OCI-LY3 (cell line): Measurements from ENCODE around the gene WWOX.

Source experiments
- H2AFZ ChIP-seq: fragments of 200-600, 300-600 bp; shearing (Covaris generic); 2 replicates; pipeline ENCODE4 v1.6.0; 2014; ENCODE audit warnings: antibody characterized with exemption, low read depth, low read length
- H3K27ac ChIP-seq: fragments of 200-600, 300-600 bp; sonication (generic); 2 replicates; pipeline ENCODE4 v1.5.1; 2014; ENCODE audit warnings: mild to moderate bottlenecking, low read length, moderate library complexity, mixed read lengths
- H3K27me3 ChIP-seq: fragments of 200-600, 300-600 bp; sonication (generic); 2 replicates; pipeline ENCODE4 v1.6.1; 2014; ENCODE audit warnings: low read depth, low read length, mixed read lengths
- H3K36me3 ChIP-seq: fragments of 200-600, 300-600 bp; sonication (generic); replicated peaks from 2 replicates; pipeline ENCODE3; 2014; ENCODE audit warnings: low read depth, low read length, mixed read lengths
- H3K4me1 ChIP-seq: fragments of 300-600, 200-600 bp; sonication (generic); 2 replicates; pipeline ENCODE4 v1.6.1; 2014; ENCODE audit warnings: low read length, mixed read lengths
- H3K4me2 ChIP-seq: fragments of 200-600, 300-600 bp; sonication (generic); 2 replicates; pipeline ENCODE4 v1.6.1; 2014; ENCODE audit warnings: low read length, mixed read lengths
- H3K4me3 ChIP-seq: fragments of 300-600, 200-600 bp; sonication (generic); 2 replicates; pipeline ENCODE4 v1.5.1; 2014; ENCODE audit warnings: antibody characterized with exemption, mild to moderate bottlenecking, low read length, moderate library complexity
- H3K79me2 ChIP-seq: fragments of 300-600, 200-600 bp; shearing (Covaris generic); 2 replicates; pipeline ENCODE4 v1.6.1; 2014; ENCODE audit warnings: mild to moderate bottlenecking, low read length, mixed read lengths
- H3K9ac ChIP-seq: fragments of 300-600, 200-600 bp; shearing (Covaris generic); 2 replicates; pipeline ENCODE4 v1.6.0; 2014; ENCODE audit warnings: mild to moderate bottlenecking, low read length, moderate library complexity
- H3K9me3 ChIP-seq: fragments of 200-600, 300-600 bp; shearing (Covaris generic); 2 replicates; pipeline ENCODE4 v1.6.1; 2014; ENCODE audit warnings: low read length, mixed read lengths; ENCODE audit not compliant: insufficient read depth
- H4K20me1 ChIP-seq: fragments of 200-600, 300-600 bp; sonication (generic); 2 replicates; pipeline ENCODE4 v1.6.1; 2016; ENCODE audit warnings: low read length, mixed read lengths; ENCODE audit not compliant: insufficient read depth
- EZH2phosphoT487 ChIP-seq: fragments of 200-600 bp; shearing (Covaris generic); IDR thresholded peaks from 2 replicates; pipeline ENCODE4 v1.6.1; 2018; ENCODE audit warnings: antibody characterized with exemption, mixed run types, low read depth
- TF ChIP-seq, protein P1 (sequence below): fragments of 200-600, 300-600 bp; sonication (generic); IDR thresholded peaks from 2 replicates; pipeline ENCODE4 v1.5.1; 2014; ENCODE audit warnings: antibody characterized with exemption, low read length, low read depth

WWOX gene

DNA sequence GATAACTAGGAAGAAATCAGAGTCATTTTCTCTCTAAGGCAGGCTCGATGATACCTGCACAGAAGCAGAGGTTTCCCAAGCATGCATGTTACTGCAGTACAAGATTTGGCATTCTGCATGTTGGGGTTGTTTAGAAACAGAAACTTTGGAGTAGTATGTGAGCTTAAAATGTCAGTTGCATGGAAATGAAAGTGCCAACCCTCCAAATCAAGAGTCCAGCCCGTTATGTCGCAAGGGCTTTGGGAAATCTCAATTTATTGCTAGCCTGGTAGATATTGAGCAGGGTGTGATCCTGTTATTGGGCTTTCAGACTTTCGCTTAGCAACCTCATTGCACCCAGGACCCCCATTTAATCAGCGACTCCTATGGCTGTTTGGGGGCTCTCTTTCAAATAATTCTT lies 1010.3 kb downstream of the WWOX start:
- Histone ChIP-seq H2AFZ (no peak overlapping the region), H3K27ac (no peak overlapping the region)

GRCh38 chr16:79110242-79110641 lies 1010.8 kb downstream of the WWOX start:
- Histone ChIP-seq H3K27me3 (peaks cover 23% of the 10 kb centered on the region; the same call in 1 of the 2 replicates), H4K20me1 (no peaks in the 10 kb centered on the region), H3K4me2 (no peak overlapping the region), H2AFZ (no peak overlapping the region), H3K4me3 (no peak overlapping the region), H3K36me3 (no peaks in the 10 kb centered on the region), H3K79me2 (no peaks in the 10 kb centered on the region), H3K27ac (no peak overlapping the region), H3K9me3 (no peaks in the 10 kb centered on the region), H3K4me1 (no peaks in the 10 kb centered on the region), H3K9ac (no peak overlapping the region)
- TF ChIP-seq EZH2phosphoT487, result no peak

More for the DNA sequence above, 1010.3 kb downstream of the WWOX start:
- Histone ChIP-seq H3K9me3 (no peaks in the 10 kb centered on the region), H3K27me3 (peaks cover 23% of the 10 kb centered on the region; the same call in 1 of the 2 replicates), H3K4me2 (no peak overlapping the region), H3K9ac (no peak overlapping the region), H3K4me3 (no peak overlapping the region), H3K36me3 (no peaks in the 10 kb centered on the region), H3K79me2 (no peaks in the 10 kb centered on the region), H3K4me1 (no peaks in the 10 kb centered on the region), H4K20me1 (no peaks in the 10 kb centered on the region)
- no peak for TF ChIP-seq EZH2phosphoT487
- TF ChIP-seq, protein P1, sequence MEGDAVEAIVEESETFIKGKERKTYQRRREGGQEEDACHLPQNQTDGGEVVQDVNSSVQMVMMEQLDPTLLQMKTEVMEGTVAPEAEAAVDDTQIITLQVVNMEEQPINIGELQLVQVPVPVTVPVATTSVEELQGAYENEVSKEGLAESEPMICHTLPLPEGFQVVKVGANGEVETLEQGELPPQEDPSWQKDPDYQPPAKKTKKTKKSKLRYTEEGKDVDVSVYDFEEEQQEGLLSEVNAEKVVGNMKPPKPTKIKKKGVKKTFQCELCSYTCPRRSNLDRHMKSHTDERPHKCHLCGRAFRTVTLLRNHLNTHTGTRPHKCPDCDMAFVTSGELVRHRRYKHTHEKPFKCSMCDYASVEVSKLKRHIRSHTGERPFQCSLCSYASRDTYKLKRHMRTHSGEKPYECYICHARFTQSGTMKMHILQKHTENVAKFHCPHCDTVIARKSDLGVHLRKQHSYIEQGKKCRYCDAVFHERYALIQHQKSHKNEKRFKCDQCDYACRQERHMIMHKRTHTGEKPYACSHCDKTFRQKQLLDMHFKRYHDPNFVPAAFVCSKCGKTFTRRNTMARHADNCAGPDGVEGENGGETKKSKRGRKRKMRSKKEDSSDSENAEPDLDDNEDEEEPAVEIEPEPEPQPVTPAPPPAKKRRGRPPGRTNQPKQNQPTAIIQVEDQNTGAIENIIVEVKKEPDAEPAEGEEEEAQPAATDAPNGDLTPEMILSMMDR, result no peak

DNA sequence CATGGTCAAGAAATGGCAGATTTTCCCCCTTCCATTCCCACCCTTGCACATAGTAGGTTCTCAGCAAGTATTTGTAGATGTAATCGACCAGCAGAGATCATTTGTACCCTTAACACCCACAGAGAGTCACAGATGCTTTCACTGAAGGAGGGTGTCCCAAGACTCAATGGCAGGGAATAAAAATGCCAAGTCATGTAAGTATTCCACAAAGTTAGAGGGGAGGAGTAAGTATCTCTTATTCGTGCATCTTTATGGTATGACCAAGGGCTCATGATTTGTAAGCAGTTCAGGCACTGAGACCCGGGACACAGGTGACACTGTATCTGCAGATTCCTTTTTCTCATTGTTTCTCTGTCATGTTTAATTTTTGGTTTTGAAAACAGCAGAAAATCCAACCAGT lies 1011.5 kb downstream of the WWOX start:
- Histone ChIP-seq H3K27me3 (peaks cover 23% of the 10 kb centered on the region; the same call in 1 of the 2 replicates), H3K79me2 (no peaks in the 10 kb centered on the region), H3K4me2 (no peak overlapping the region), H3K9ac (no peak overlapping the region), H3K36me3 (no peaks in the 10 kb centered on the region), H3K4me1 (no peaks in the 10 kb centered on the region), H3K27ac (no peak overlapping the region), H3K4me3 (no peak overlapping the region), H2AFZ (no peak overlapping the region), H4K20me1 (no peaks in the 10 kb centered on the region), H3K9me3 (no peaks in the 10 kb centered on the region)
- no peak for TF ChIP-seq EZH2phosphoT487
- TF ChIP-seq, protein P1, result no peak

DNA sequence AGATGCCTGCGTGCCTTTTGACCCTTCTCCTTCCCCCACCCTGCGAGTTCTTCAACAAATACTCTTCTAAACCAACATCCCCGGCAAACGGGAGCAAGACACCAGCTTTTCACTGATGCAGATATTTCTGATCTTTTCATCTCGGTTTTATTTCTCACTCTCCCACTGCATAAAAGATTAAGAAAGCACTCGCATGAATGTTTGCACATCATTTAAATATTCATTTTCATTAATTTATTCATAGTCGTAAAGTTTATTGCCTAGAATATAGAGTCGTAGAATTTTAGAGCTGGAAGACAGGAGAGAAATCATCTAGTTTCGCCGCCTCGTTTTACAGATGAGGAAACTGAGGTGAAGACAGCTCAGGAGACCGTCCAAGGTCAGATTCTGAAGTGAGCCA lies 1013.0 kb downstream of the WWOX start:
- H3K27me3 ChIP-seq, result peaks cover 25% of the 10 kb centered on the region; the same call in 1 of the 2 replicates
- H3K79me2 ChIP-seq, result no peaks in the 10 kb centered on the region
- H3K9ac ChIP-seq, result no peak overlapping the region
- H3K9me3 ChIP-seq, result no peaks in the 10 kb centered on the region
- H3K27ac ChIP-seq, result no peak overlapping the region
- H2AFZ ChIP-seq, result no peak overlapping the region
- no peaks in the 10 kb centered on the region for H3K4me1 ChIP-seq
- H3K4me2 ChIP-seq, result no peak overlapping the region
- no peaks in the 10 kb centered on the region for H4K20me1 ChIP-seq
- no peak overlapping the region for H3K4me3 ChIP-seq
- TF ChIP-seq, protein P1, result no peak
- no peak for TF ChIP-seq EZH2phosphoT487
- H3K36me3 ChIP-seq, result no peaks in the 10 kb centered on the region

DNA sequence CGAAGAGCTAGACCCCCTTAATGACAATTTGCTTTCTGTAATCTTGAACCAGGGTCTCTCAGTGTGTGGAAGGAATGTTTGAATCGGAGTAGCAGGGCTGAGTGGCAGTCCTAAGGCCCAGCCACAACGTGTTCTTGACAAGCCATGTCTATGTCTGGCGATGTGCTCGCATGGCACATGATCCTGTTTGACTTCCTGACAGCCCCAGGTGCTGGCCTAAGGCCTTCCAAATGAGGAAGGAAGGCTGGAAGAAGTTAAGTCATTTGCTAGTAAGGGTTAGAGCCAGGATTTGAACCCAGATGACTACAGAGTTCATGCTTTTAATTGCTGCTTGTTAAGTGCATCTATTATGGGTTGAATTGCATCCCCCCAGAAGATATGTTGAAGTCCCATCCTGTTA lies 1014.4 kb downstream of the WWOX start:
- H3K27ac ChIP-seq, result no peak overlapping the region
- H3K9me3 ChIP-seq, result no peaks in the 10 kb centered on the region
- H2AFZ ChIP-seq, result no peak overlapping the region
- no peaks in the 10 kb centered on the region for H3K36me3 ChIP-seq
- no peak overlapping the region for H3K9ac ChIP-seq
- H3K4me3 ChIP-seq, result no peak overlapping the region
- no peaks in the 10 kb centered on the region for H3K79me2 ChIP-seq
- no peak for TF ChIP-seq EZH2phosphoT487
- TF ChIP-seq, protein P1, result no peak
- H3K4me1 ChIP-seq, result no peaks in the 10 kb centered on the region
- H3K4me2 ChIP-seq, result no peak overlapping the region
- no peaks in the 10 kb centered on the region for H4K20me1 ChIP-seq
- peaks cover 20% of the 10 kb centered on the region; the same call in 1 of the 2 replicates for H3K27me3 ChIP-seq
